PC-3 (cell line): Measurements from ENCODE around the gene ZSWIM1. TPM values are rescaled to one million over a fixed set of nuclear protein-coding genes. Genes with fewer than 3 reads are reported as not detected.

Experiments used
- ATAC-seq: fragments of 200-7000 bp; cut with Tn5 transposase; 2 replicates; pipeline ENCODE4 v1.9.1; 2020; ENCODE audit warnings: mild to moderate bottlenecking, moderate library complexity
- BruUV-seq: library from RNA; stranded (reverse); fragments of 400-500 nt; replicated peaks from 2 replicates; lab custom pipeline; 2021; lab: Mats Ljungman, UMichigan
- CTCF ChIA-PET: fragments of 300-600 bp; sonication (Branson Sonifier 250); formaldehyde crosslinking; loops from one replicate; lab custom pipeline; 2022; ENCODE audit warnings: antibody characterized with exemption; lab: Charles Lee
- POLR2A ChIA-PET: fragments of 300-600 bp; sonication (Branson Sonifier 250); formaldehyde crosslinking; loops from one replicate; lab custom pipeline; 2022; ENCODE audit warnings: antibody characterized with exemption; ENCODE audit not compliant: unreplicated experiment; lab: Charles Lee
- DNase-seq: peaks from one replicate; pipeline ENCODE4 v3.0.0-alpha.2; 2015
- H2AFZ ChIP-seq: fragments of 300-600 bp; sonication (generic); 2 replicates; pipeline ENCODE4 v1.6.0; 2016; ENCODE audit warnings: antibody characterized with exemption, low read length
- H3F3A ChIP-seq: fragments of 300-600 bp; sonication (generic); one replicate; pipeline ENCODE4 v1.6.0; 2017; ENCODE audit warnings: antibody characterized with exemption, low read length, control low read depth, mild to moderate bottlenecking; ENCODE audit not compliant: unreplicated experiment
- H3K27ac ChIP-seq: fragments of 300-600 bp; sonication (generic); 2 replicates; pipeline ENCODE4 v1.5.1; 2016; ENCODE audit warnings: mild to moderate bottlenecking, low read length
- H3K27me3 ChIP-seq: fragments of 300-600 bp; sonication (generic); 2 replicates; pipeline ENCODE4 v1.6.1; 2016; ENCODE audit warnings: low read length, mixed read lengths
- H3K36me3 ChIP-seq: fragments of 300-600 bp; sonication (generic); 2 replicates; pipeline ENCODE4 v1.6.1; 2016; ENCODE audit warnings: low read depth, mixed run types, low read length, mixed read lengths
- H3K4me1 ChIP-seq: fragments of 300-600 bp; sonication (generic); 2 replicates; pipeline ENCODE4 v1.5.1; 2016; ENCODE audit warnings: low read length; ENCODE audit not compliant: insufficient read depth
- H3K4me2 ChIP-seq: fragments of 300-600 bp; sonication (generic); 2 replicates; pipeline ENCODE4 v1.6.0; 2016; ENCODE audit warnings: low read length
- H3K4me3 ChIP-seq: fragments of 300-600 bp; sonication (generic); 2 replicates; pipeline ENCODE4 v1.5.1; 2016; ENCODE audit warnings: mild to moderate bottlenecking, low read length, mixed read lengths
- H3K79me2 ChIP-seq: fragments of 300-600 bp; sonication (generic); 2 replicates; pipeline ENCODE4 v1.6.1; 2017; ENCODE audit warnings: low read length, mixed read lengths
- H3K9ac ChIP-seq: fragments of 300-600 bp; sonication (generic); 2 replicates; pipeline ENCODE4 v1.6.0; 2016; ENCODE audit warnings: mild to moderate bottlenecking, low read length
- H3K9me2 ChIP-seq: fragments of 300-600 bp; sonication (generic); replicated peaks from 2 replicates; pipeline ENCODE4 v1.6.1; 2016; ENCODE audit warnings: mixed run types, low read length, mixed read lengths
- H3K9me3 ChIP-seq: fragments of 300-600 bp; sonication (generic); 2 replicates; pipeline ENCODE4 v1.6.1; 2016; ENCODE audit warnings: low read length, mixed read lengths
- H4K20me1 ChIP-seq: fragments of 300-600 bp; sonication (generic); 2 replicates; pipeline ENCODE4 v1.6.1; 2016; ENCODE audit warnings: low read length, mixed read lengths
- CTCF ChIP-seq: fragments of 300-600 bp; sonication (generic); conservative IDR thresholded peaks from 2 replicates; pipeline ENCODE4 v1.5.1; 2017; ENCODE audit warnings: antibody characterized with exemption, low read depth, mild to moderate bottlenecking, low read length
- EZH2 ChIP-seq: fragments of 300-600 bp; sonication (generic); IDR thresholded peaks from one replicate; pipeline ENCODE4 v1.6.1; 2017; ENCODE audit warnings: antibody characterized with exemption, mild to moderate bottlenecking, low read length; ENCODE audit not compliant: unreplicated experiment
- EZH2phosphoT487 ChIP-seq: fragments of 300-600 bp; sonication (generic); IDR thresholded peaks from 2 replicates; pipeline ENCODE4 v1.6.1; 2018; ENCODE audit warnings: mild to moderate bottlenecking, antibody characterized with exemption, low read length, borderline replicate concordance
- intact Hi-C: fragments of 100-400 bp; cut with micrococcal nuclease; formaldehyde crosslinking; loops from 2 replicates; pipeline ENCODE4 v1.9.0; 2023
- total RNA-seq: library from RNA; depleted of rRNA; stranded (reverse); fragments of >200 nt; gene quantifications from 2 replicates; pipeline ENCODE4 v1.2.3, GENCODE V29; 2014

Gene ZSWIM1
- total RNA-seq, 1 experiment from 2014 or later = 16.3 TPM

DNA sequence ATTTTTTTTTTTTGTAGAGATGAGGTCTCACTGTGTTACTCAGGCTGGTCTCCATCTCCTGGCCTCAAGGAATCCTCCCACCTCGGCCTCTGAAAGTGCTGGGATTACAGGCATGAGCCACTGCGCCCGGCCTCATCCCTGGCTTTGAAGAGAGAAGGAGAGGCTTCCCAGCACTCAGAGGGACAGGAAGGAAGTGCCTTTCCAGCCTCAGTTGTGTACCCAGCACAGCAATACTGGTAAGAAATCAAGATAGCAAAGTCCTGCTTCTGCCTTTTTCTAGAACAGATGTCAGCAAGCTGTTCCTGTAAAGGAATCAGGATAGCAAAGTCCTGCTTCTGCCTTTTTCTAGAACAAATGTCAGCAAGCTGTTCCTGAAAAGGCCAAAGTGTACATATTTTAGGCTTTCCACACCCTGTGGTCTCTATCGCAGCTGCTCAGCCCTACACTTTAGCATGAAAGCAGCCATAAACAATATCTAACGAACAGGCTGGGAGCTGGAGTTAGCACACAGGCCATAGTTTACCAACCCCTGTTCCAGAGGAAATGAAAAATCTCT is 37.2 kb downstream of the ZSWIM1 start:
- H3K9me3 ChIP-seq = no peaks in the 10 kb centered on the region
- no peak overlapping the region for H3K27ac ChIP-seq
- DNase-seq (no peak), ATAC-seq (no peak)
- ChIA-PET CTCF (no interaction called here), POLR2A (no interaction called here)
- no peak overlapping the region for H3K4me3 ChIP-seq
- no peak overlapping the region for H3K4me2 ChIP-seq
- H3K9me2 ChIP-seq = no peaks in the 10 kb centered on the region
- TF ChIP-seq EZH2 (no peak), EZH2phosphoT487 (no peak), CTCF (no peak)
- no peaks in the 10 kb centered on the region for H3K36me3 ChIP-seq
- BruUV-seq = no TSS peak
- 0 out of 2 replicates have a peak overlapping the region, but pooled peaks have one; percentile 7 for H2AFZ ChIP-seq
- peaks cover 8% of the 10 kb centered on the region for H3K4me1 ChIP-seq
- H3F3A ChIP-seq = no peaks in the 10 kb centered on the region
- intact Hi-C loops = no loop called here
- no peaks in the 10 kb centered on the region for H3K79me2 ChIP-seq
- no peaks in the 10 kb centered on the region for H4K20me1 ChIP-seq
- H3K9ac ChIP-seq = no peak overlapping the region
- H3K27me3 ChIP-seq = no peaks in the 10 kb centered on the region

- CTCF ChIA-PET = no interaction called here
- peaks cover 8% of the 10 kb centered on the region for H3K4me1 ChIP-seq
- TF ChIP-seq CTCF = no peak
- no peak for TF ChIP-seq EZH2phosphoT487
- no peak for TF ChIP-seq EZH2
- H2AFZ ChIP-seq = no peak overlapping the region
- ATAC-seq (no peak), DNase-seq (peak; percentile 22)
- no TSS peak for BruUV-seq
- no peaks in the 10 kb centered on the region for H3K9me3 ChIP-seq
- no peak overlapping the region for H3K9ac ChIP-seq
- H4K20me1 ChIP-seq = no peaks in the 10 kb centered on the region
- no peaks in the 10 kb centered on the region for H3K27me3 ChIP-seq
- H3K27ac ChIP-seq = no peak overlapping the region
- no peak overlapping the region for H3K4me3 ChIP-seq
- no peak overlapping the region for H3K4me2 ChIP-seq
- no peaks in the 10 kb centered on the region for H3K9me2 ChIP-seq
- POLR2A ChIA-PET = interaction anchor here (0.6 kb wide), 1 partner anchor 38 kb away, joined by 3 read pairs; no protein-coding TSS in a partner anchor
- no peaks in the 10 kb centered on the region for H3K79me2 ChIP-seq
- intact Hi-C loops = no loop called here
- no peaks in the 10 kb centered on the region for H3K36me3 ChIP-seq
- no peaks in the 10 kb centered on the region for H3F3A ChIP-seq
These were observed 37.9 kb downstream of the ZSWIM1 start for GRCh38 chr20:45918779-45919537.
